ENCODE data around the gene MYO1G. TPM values are rescaled to one million over a fixed set of nuclear protein-coding genes. Genes with fewer than 3 reads are reported as not detected.

Gene MYO1G
- total RNA-seq, 1 experiment from 2014 or later = 0.57 TPM

- Histone ChIP-seq H3K23ac (ENCODE audit: insufficient read length, low read depth, low read length) (no peak overlapping the region), H3K14ac (ENCODE audit: insufficient read depth, low read length) (peak overlapping the region; percentile 95), H3K4me2 (ENCODE audit: insufficient read depth, insufficient read length, low read length) (peak overlapping the region; percentile 92), H2AK5ac (ENCODE audit: insufficient read length, low read length) (peak overlapping the region; percentile 15), H3K18ac (ENCODE audit: insufficient read length, low read depth, low read length) (peak overlapping the region; percentile 61), H2BK5ac (ENCODE audit: insufficient read length, low read length) (peak overlapping the region; percentile 61), H4K20me1 (ENCODE audit: control insufficient read depth, insufficient read depth, insufficient read length) (no peaks in the 10 kb centered on the region), H3T11ph (ENCODE audit: low read length) (no peak overlapping the region), H2BK12ac (ENCODE audit: insufficient read length, low read depth, low read length) (no peak overlapping the region), H4K91ac (ENCODE audit: insufficient read length, low read depth, low read length) (peak overlapping the region; percentile 7), H2AFZ (ENCODE audit: low read length) (no peak overlapping the region), H3K23me2 (ENCODE audit: insufficient read length, low read depth, low read length, poor library complexity, severe bottlenecking) (peaks cover 3% of the 10 kb centered on the region), H2BK120ac (ENCODE audit: low read depth, low read length, poor library complexity, severe bottlenecking) (no peak overlapping the region), H4K5ac (ENCODE audit: insufficient read length, low read depth, low read length) (peak overlapping the region; percentile 87), H2BK15ac (ENCODE audit: low read depth, low read length) (no peak overlapping the region), H3K56ac (ENCODE audit: insufficient read length, low read depth, low read length) (peak overlapping the region; percentile 15), H3K4me1 (ENCODE audit: insufficient read depth, low read length) (no peaks in the 10 kb centered on the region), H4K8ac (replicated peaks; ENCODE audit: insufficient read length, low read depth, low read length) (peak overlapping the region; percentile 95), H3K9me3 (ENCODE audit: control insufficient read depth, low read depth, low read length) (no peaks in the 10 kb centered on the region), H3K9ac (ENCODE audit: extremely low read depth, insufficient read length, low read length) (peak overlapping the region; percentile 99), H3K27ac (ENCODE audit: insufficient read length, low read depth, low read length) (peak overlapping the region; percentile 15), H3K79me2 (ENCODE audit: insufficient read depth, low read length) (peaks cover 13% of the 10 kb centered on the region; the same call in 1 of the 2 replicates), H3K27me3 (ENCODE audit: insufficient read depth, low read length) (no peaks in the 10 kb centered on the region), H2BK20ac (ENCODE audit: low read depth, low read length, poor library complexity, severe bottlenecking) (no peak overlapping the region), H3K79me1 (ENCODE audit: insufficient read depth, low read depth, low read length, poor library complexity, severe bottlenecking) (peaks cover 4% of the 10 kb centered on the region), H3K4ac (ENCODE audit: low read depth, low read length) (peak overlapping the region; percentile 3; the same call in 1 of the 2 replicates)
- Mint-ChIP-seq H3K36me3 (ENCODE audit: insufficient read depth in 1 of 3, low read depth in 3 of 3) (peaks cover 36 to 49% (median 40%) of the 10 kb centered on the region in 3 experiments), H3K9me3 (no peaks in the 10 kb centered on the region), H3K27ac (peak overlapping the region; percentile 99 to 100 (median 100)), H3K4me1 (peaks cover 27 to 33% of the 10 kb centered on the region in 2 experiments), H3K27me3 (ENCODE audit: low read depth) (no peaks in the 10 kb centered on the region; the same call in 1 of the 2 replicates), H3K4me3 (peak overlapping the region; percentile 96 to 99)
- WGBS (ENCODE audit: extremely low coverage, insufficient read length, low lambda C conversion rate) = no CpG with 5 or more reads among the region's 68 CpGs
- no peak for TF ChIP-seq CTCF (conservative IDR thresholded peaks at IDR 0.05)
- DNase-seq = peak; percentile 94
These were observed 7.6 kb upstream of the MYO1G start for GRCh38 chr7:44986218-44987053.

Data from H9 (cell line).